Activated CD4-positive, alpha-beta T cell treated with anti-CD3 and anti-CD28 coated beads, Interleukin-2, amount 50 U/mL, for 24 hours (primary cell): Measurements from ENCODE around the gene OTUB2.

ENCODE experiments used
- DNase-seq, 2 donors: peaks; one replicate each; pipeline ENCODE4 v3.0.0-alpha.2; 2020; ENCODE audit warnings: low read depth in 1 of 2, low spot score in 1 of 2

The OTUB2 gene

DNA sequence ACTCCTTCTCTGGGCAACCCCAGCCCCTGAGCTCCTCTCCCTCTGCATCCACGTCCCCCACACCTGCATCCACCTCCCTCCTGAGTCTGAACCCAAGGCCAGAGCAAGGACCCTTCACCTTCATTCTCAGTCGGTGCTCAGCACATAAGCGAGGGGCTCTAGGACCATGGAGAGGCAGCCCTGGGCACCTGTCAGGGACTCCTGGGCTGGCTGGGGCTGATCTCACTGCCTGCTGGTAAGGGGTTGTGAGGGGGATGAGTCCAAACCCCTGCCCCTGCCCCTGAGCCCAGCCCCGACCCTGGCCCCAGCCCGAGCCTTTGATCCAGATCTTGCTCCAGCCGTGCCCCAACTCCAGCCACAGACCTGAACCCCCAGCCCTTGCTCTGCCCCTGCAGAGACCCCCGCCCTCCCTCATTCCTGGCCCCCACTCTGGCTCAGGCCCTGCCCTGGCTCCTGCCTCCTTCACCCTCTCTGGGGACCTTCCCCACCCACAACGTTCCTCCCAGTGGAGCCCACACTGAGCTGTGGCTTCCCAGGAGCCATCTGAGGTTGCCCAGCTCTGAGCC lies 29.9 kb upstream of the OTUB2 start:
- DNase-seq: no peak

DNA sequence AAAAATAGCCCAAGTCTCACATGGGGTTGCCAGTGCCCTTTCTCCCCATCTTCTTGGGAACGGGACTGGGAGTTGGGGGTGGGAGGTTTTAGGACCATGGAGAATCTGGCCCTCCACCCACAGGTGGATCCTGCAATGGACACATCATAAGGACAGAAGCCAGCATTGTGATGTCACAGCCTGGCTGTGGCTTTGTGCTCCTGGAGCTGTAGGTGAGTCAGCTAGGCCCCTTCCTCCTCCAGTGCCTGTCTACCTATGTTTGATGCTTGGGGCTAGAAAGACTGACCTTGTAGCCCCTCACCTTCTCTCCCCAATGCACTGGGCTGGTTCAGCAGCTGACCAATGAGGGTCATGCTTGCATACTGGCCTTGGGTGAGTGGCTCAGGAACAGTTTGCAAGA lies 29.1 kb upstream of the OTUB2 start, which contains the start of gene CCDC197:
TSS of gene CCDC197 (plus strand) at position 220 of the 400 bp plus-strand sequence. CDS start 831 bp downstream, outside the sequence.
- DNase-seq: no peak

DNA sequence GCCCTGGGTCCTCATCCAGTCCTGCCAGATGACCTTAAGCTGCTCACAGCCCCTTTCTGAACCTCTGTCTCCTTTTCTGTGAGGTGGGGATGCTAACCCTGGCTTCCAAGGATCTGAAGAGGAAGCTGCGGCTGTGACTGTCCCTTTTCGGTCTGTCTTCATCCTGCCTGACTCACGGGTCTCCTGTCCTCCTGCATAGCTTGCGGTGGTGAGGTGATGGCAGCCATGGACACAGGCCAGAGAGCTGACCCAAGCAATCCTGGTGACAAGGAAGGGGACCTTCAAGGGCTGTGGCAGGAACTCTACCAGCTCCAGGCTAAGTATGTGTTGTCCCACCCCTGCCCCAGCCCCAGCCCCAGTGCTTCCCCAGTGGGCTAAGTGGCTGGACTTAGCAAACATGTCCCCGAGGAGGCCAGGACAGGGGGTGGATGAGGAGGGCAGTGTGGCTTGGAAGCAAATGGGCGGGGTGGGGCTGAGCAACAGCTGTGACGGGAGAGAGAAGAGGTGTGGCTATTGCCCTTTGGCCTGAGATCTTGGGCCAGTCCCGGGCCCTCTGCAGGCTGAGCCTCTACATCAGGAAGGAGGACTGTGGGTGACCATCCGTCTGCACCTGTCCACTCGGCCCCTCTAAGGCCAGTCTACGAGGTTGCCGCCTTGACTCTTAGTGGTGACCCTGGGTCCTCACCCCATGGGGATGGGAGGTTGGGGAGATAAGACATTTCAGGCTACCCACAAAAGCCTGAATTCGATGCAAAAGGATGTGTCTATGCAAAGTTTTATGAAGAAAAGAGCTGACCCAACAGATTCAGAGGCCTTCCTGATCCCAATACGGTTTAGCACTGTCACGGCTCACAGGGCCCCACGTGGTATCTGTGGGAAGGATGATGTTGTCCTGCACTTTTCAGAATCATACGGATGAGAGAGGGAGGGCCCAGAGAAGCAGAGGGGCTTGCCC lies 27.9 kb upstream of the OTUB2 start:
- no peak for DNase-seq

DNA sequence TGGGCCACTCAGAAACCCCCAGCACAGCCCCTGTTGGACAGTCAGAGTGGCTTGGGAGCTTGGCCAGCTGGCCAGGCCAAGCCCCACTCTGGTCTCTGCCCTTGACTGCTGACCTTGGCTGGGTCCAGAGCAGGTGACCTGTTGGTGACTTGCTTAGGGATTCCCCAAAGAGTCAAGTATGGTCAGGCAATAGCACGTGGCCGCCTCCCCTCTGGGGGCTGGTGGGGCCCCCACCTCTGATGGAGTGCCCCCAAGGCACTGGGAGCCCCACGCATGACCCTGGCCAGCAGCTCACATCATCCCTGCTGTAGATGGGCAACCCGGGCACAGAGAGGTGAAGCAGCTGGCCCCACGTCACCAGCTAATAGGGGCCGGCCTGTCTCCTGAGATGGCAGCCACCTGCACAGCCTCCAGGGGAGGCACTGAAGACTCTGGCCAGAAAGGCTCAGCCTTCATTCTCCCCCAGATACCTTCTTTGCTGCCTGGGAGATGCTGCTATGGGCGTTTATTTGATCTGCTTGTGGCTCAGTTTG lies 27.2 kb upstream of the OTUB2 start:
- no peak for DNase-seq

DNA sequence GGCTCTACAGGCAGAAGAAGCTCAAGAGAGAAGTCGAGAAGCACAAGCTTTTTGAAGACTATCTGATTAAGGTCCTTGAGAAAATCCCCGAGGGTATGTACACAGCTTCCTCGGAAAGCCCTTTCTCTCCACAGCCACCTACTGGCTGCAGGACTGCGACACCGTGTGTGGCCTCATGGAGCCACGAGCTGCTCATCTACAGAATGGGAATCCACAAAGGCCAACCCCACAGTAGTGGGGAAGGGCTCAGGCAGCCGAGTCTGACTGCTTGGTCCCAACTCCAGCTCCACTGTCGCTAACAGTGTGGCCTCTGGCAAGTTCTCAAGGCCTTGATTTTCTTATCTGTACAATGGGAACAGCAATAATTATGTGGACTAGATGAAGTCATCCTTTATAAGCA lies 26.6 kb upstream of the OTUB2 start:
- DNase-seq: no peak

DNA sequence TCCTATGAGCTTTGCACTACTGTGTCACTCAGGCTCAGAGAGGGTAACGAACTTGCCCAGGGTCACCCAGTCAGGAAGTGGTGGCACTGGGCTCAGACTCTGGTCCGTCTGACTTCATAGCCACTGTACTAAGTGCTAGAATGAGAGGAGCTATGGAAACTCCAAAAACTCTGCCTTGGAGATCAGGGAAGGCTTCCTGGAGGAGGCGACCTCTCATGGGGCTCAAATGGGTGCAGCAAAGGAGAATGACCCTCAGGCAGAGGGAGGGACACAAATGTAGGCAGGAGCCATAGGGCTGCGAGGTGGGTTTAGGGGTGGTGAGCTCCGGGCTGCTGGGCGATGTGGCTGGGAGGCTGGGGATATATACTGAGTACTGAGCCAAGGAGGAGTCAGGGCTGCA lies 25.9 kb upstream of the OTUB2 start:
- DNase-seq: no peak

DNA sequence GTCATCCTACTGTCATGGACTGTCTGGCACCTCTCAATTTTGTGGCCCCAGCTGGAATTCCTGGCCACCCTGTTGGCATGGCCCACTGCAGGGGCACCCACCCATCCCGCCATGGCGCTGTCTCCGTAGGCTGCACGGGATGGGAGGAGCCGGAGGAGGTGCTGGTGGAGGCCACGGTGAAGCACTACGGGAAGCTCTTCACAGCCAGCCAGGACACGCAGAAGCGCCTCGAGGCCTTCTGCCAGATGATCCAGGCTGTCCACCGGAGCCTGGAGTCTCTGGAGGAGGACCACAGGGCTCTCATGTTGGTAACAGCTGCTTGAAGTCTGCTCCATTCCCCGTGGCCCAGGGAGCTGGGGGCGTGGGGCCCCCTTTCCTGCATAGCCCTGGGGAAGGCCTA lies 25.1 kb upstream of the OTUB2 start:
- no peak for DNase-seq

DNA sequence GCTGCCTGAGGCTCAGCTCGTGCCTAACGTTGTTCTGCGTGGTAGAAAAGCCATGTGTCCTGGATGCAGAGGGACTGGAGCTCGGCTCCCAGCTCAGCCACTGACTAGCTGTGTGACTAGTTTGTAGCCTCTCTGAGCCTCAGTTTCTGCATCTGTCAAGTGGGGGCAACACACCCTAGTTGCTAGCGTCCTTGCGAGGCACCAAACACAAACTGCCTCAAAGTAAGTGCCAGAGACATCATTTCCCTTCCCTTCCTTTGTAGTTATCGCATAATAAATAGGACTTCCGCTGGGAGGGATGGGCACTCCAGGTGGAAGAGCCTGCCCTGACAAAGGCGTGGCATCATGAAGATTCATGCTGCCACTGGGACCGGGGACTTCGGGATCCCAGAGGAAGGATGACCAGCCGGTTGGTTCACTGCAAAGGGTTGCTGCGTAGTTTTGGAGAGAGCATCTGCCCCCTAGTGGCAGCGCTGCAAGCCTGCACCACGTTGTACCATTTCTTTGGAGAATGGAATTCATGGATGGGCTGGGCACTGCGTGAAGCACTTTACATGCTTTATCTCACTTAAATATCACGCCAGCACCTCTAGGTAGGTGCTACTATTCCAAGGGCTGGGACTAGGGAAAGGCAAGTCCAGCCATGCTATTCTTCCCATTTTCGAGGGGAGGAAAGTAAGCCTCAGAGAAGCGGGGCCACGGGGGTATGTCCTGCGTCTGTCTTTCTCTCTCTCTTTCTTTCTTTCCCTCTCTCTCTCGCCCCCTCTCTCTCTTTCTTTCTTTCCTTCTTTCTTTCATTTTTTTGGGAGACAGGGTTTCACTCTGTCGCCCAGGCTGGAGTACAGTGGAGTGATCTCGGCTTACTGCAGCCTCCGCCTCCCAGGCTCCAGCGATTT lies 24.4 kb upstream of the OTUB2 start:
- peak; percentile 47 to 65 for DNase-seq

DNA sequence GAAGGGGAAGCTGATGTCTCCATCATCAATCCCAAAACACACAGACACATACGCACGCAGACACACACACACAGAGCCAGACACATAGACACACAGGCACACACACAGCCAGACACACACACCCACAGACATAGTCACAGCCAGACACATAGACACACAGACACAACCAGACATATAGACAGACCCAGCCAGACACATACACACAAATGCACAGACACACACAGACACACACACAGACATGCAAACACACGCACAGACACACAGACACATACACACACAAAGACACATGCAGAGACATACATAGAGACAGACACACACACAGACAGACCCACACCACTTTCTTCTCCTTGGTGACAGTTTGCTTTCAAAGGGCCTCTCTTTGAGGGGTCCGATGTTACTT lies 22.7 kb upstream of the OTUB2 start:
- no peak for DNase-seq

DNA sequence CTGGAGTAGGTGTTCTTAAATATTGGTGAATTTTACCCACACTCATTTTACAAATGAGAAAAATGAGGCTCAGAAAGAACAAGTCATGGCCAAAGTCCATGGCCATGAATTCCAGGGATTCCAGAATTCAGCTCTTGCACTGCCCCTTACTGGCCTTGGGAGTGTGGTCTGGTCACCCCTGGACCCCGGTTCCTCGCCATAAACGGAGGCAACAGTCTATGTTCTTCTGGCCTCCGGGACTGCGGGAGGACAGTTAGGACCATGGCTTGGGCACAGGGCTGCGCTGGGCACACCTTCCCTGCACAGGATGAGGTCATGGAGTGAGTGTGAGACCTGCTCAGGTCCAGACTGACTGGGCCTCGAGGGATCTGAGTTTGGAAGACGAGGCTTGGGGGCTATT lies 22.1 kb upstream of the OTUB2 start:
- no peak for DNase-seq

DNA sequence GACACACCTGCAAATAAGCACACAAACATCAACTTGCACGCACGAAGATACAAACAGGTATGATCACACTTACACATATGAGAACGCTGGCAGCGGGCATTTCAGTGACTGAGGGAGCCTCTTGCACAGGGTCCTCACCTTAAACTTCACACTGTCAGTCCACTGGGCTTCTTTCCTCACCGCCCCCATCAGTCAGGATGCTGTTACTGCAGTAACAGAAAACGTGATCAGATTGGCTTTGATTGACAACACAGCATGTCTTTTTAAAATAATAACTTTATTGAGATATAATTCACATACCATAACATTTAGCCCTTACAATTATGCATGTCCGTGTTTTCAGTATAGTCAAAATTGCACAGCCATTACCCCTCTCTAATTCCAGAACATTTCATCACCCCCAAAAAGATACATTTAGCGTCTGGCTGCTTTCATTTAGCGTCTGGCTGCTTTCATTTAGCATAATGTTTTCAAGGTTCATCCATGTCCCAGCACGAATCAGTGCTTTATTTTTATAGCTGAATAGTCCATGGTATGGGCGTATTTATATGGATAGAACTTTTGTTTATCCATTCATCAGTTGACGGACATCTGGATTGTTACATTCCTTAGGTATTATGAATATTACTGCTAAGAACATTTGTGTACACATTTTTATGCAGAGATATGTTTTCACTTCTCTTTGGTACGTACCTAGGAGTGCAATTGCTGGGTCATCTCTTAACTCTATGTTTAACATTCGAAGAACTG lies 20.6 kb upstream of the OTUB2 start:
- DNase-seq: no peak

DNA sequence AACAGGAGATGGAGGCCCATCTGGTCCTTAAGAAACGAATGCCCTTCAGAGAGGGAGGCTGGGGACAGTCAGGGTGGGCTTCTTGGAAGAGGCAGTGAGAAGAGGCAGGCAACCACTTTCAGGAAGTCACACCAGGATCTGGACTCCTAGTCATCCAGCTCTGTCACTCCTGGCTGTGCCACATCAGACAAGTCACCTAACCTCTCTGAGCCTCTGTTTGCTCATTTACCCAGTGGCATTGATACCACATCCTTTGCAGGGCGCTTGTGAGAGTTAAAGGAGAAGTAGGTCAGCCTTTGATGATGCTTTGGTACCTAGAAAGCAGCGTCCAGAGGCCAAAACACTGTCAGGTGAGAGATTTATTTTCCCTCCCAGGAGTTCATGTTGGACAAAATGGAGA lies 17.9 kb upstream of the OTUB2 start:
- DNase-seq: no peak

DNA sequence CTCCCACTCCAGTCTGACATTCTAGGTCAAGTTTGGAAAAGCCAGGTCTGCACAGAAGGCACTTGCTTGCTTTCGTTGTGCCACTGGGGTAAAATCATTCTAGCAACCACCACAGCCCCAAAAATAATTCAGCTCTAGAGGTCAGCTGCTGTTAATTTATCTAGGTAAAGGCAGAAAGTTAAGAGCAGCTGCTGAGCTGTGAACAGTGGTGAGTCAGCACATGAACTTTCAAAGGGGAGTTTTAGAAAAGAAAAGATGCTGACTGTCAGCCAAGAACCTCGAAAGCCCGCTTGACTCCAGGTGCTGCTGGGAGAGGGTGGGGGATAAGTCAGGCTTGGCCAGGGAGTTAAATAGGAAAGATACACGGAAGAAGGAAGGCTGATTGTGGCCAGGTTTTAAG lies 16.4 kb upstream of the OTUB2 start:
- no peak for DNase-seq

DNA sequence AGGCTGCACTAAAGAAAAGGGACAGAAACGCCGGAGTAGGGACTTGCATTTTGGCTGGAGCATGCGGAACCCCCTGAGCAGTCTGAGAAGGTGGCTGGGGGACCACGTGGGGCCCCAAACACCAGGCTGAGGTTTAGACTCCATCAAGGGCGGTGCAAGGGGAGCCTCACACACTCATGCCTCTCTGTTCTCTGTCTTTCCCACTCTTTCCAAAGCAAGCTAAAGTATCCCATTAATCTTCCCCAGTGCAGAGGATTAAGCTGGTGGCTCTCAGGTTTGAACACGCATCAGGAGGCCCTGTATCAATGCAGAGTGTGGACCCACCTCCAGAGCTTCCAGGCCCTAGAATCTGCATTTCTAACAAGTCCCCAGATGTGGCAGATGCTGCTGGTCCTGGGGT lies 15.5 kb upstream of the OTUB2 start:
- no peak for DNase-seq

DNA sequence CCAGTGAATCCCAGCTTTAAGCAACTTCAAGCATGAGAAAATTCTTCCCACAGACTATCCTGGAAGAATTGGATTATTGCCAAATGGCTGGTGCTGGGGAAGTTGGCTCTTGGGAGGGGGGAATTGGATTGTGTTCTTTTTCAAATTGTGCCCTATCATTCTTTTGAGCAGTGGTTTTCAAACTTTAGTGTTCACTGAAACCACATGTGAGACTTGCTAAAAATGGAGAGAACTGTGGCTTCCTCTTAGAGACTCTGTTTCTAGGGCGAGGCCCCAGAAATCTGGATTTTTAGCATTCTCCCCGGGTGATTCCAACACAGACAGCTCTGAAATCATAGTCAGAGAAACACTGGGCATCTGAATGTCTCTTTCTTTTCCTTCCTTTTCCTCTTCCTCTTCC lies 14.3 kb upstream of the OTUB2 start:
- DNase-seq: no peak

DNA sequence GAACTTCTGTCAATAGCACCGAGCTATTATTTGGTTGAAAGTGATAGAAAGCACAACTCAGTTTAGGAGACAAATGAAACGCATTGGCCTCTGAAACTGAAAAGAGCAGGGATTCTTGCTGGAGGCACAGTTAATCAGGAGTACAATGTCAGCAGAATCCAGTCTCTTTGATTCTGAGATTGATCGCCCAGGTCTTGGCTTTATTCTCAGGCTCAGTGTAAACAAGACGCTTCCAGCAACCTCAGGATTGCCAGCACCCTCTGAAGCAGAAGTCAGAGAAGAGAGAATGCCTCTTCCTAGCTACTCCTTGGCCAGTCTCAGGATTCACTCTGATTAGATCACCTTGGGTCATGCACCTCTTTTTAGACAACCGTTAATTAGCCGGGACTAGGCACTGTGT lies 11.8 kb upstream of the OTUB2 start:
- no peak for DNase-seq

DNA sequence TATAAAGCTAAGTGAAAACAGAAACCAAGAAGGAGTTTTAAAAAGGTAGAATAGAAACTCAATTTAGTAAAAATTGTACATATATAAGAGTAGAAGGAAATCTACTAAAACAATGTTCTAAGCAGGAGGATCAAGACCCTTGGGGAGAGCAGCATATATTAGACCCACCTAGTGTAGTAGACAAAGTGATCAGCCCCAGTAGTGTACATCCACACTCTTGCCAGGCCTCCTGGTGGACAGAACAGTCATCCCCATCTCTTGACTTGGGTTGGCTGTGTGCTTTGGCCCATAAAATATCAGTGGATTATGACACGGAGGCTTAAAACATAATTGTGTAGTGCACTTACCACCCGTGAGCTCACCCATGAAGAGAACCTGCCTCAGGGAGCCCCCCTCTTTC lies 10.9 kb upstream of the OTUB2 start:
- no peak for DNase-seq

DNA sequence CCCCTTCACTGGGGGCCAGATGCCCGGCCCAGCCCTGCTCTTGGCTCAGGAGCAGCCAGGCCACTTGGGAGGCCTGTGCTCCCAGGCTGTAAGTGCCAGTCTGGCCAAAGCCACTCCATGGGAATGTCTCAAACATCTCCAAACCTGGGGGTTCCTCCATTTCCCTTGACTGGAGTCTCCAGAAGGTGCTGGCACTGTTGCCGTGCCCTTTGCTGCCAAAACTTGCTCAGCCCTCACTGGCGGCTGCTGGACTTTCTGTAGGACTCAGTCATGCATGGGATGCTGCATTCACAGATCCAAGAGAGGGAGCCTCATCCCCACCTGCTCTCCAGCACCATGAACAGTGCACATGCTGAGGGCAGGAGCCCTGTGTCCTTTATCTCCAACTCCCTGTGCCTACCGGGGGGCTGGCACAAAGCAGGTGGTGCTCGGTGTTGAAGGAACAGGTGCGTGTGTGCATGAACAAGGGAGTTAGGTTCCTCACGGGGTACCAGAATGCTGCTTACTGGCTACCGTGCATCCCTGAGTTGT lies 9.6 kb upstream of the OTUB2 start:
- DNase-seq: no peak

DNA sequence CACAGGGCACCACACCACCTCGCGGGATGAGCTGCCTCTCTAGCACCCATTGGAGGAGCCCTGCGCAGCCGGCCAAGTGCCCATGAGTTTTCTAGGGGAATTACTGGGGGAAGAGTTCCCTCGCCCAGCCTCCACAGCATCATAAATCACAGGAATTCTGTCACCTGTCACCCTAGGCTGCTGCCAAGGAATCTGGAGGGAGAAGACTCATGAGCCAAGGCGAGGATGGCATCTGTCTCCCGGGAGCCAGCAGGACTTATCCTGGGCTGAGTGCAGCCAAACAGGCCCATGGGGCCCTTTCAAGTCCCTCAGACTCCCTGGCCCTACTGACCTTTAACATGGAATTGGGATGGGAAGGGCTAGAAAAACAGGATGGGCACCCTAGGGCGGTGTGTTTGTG lies 7.8 kb upstream of the OTUB2 start:
- DNase-seq: no peak

DNA sequence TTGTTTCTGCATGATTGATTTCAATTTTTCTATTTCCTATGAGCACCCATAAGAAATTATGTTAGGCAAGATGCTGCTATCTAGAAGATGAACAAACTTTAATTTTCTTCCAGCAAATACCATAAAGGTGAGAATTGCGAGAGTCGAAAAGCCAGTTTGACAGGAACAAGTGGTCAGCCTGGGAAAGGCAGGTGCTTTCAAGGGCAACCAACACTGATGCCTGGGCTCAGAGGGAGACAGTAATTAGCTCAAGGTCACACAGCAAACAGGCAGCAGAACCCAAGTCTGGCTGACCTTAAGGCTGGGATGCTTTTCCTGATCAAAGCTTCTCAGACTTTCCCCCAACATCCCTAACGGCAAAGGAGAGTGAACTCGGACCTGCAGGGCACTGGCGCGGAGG lies 6.8 kb upstream of the OTUB2 start:
- DNase-seq: no peak

DNA sequence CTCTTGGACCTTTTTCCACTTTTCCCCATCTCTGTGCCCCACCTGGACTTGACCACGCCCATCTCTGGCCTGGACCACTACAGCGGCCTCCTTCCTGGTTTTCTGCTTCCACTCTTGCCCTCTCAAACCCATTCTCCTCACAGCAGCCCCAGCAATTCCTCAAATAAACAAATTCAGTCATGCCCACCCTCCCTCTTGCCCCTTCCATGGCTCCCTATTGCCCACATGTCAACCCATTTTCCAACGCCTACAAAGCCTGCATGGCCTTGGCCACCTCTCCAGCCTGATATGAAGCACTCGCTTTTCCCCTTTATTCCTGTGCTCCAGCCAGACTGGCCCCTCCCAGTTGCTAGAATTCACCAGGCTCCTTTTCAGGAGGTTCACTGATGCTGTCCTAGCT lies 5.9 kb upstream of the OTUB2 start:
- DNase-seq: no peak
